NCI-H345 treated with DMSO at 0.1 percent for 48 hours (cell line): Measurements from ENCODE around the gene PI4KB.
A peak's percentile ranks its signal among the peaks of the same experiment; 100 is the strongest.

Source experiments
- DNase-seq: peaks from one replicate; lab custom pipeline; 2025; ENCODE audit not compliant: unreplicated experiment; lab: John Stamatoyannopoulos, UW

The PI4KB gene

GRCh38 chr1:151346769-151347522 lies 19.7 kb upstream of the PI4KB start, which contains the start of gene RFX5:
Gene RFX5 (minus strand): TSS chr1:151347252. CDS start chr1:151346320, 932 bp downstream.
- peak; percentile 99 for DNase-seq

GRCh38 chr1:151346082-151346768 lies 19.0 kb upstream of the PI4KB start:
- DNase-seq = no peak

- DNase-seq = no peak
These were observed 17.1 kb upstream of the PI4KB start for GRCh38 chr1:151344291-151344690.

- DNase-seq = no peak
These were observed 16.4 kb upstream of the PI4KB start for GRCh38 chr1:151343587-151343986.

- no peak for DNase-seq
These were observed 15.4 kb upstream of the PI4KB start for GRCh38 chr1:151342569-151342968.

- no peak for DNase-seq
These were observed 14.8 kb upstream of the PI4KB start for GRCh38 chr1:151342021-151342420.

GRCh38 chr1:151340870-151341754 lies 13.9 kb upstream of the PI4KB start:
- DNase-seq = peak; percentile 94

GRCh38 chr1:151336556-151336955 lies 9.3 kb upstream of the PI4KB start:
- no peak for DNase-seq

GRCh38 chr1:151334822-151335221 lies 7.6 kb upstream of the PI4KB start:
- no peak for DNase-seq

- no peak for DNase-seq
These were observed 873 bp upstream of the PI4KB start for GRCh38 chr1:151327903-151328674.

- DNase-seq = no peak
These were observed 495 bp downstream of the PI4KB start for GRCh38 chr1:151326619-151327222.

- DNase-seq = no peak
These were observed 1.4 kb downstream of the PI4KB start for GRCh38 chr1:151325646-151326429.

GRCh38 chr1:151325231-151325630 lies 2.0 kb downstream of the PI4KB start:
- no peak for DNase-seq

- no peak for DNase-seq
These were observed 2.8 kb downstream of the PI4KB start for GRCh38 chr1:151324390-151324930.

- no peak for DNase-seq
These were observed 8.2 kb downstream of the PI4KB start for GRCh38 chr1:151318975-151319374.

- no peak for DNase-seq
These were observed 11.5 kb downstream of the PI4KB start for GRCh38 chr1:151315565-151316235.

- no peak for DNase-seq
These were observed 12.9 kb downstream of the PI4KB start for GRCh38 chr1:151314137-151314875.

GRCh38 chr1:151313501-151313900 lies 13.7 kb downstream of the PI4KB start:
- no peak for DNase-seq
